Naive B cell (primary cell): ENCODE results near the gene PTPRJ. TPM values are rescaled to one million over a fixed set of nuclear protein-coding genes. Genes with fewer than 3 reads are reported as not detected.

Source experiments
- ATAC-seq, 2 donors: fragments of 150-1000 bp; cut with Tn5 transposase; 2 replicates each; pipeline ENCODE4 v1.10.0; 2021; ENCODE audit warnings: low read depth in 2 of 2, mild to moderate bottlenecking in 2 of 2, moderate library complexity in 2 of 2
- DNase-seq: peaks from one replicate; pipeline ENCODE4 v3.0.0; 2022
- H3K27ac Mint-ChIP-seq, 6 donors: one replicate each; pipeline ENCODE4 v1.8.0; 2020 to 2022; ENCODE audit warnings: mild to moderate bottlenecking in 6 of 6, mixed read lengths in 6 of 6, moderate library complexity in 5 of 6, inconsistent platforms in 2 of 6
- H3K27me3 Mint-ChIP-seq, 3 donors: one replicate each; pipeline ENCODE4 v1.8.0; 2021 to 2022; ENCODE audit warnings: mixed read lengths in 3 of 3, mild to moderate bottlenecking in 1 of 3
- H3K36me3 Mint-ChIP-seq, 2 donors: one replicate each; pipeline ENCODE4 v1.8.0; 2020 to 2022; ENCODE audit warnings: mixed read lengths in 2 of 2, inconsistent platforms in 1 of 2, mild to moderate bottlenecking in 1 of 2
- H3K4me1 Mint-ChIP-seq, 3 donors: one replicate each; pipeline ENCODE4 v1.8.0; 2020 to 2022; ENCODE audit warnings: mixed read lengths in 3 of 3, inconsistent platforms in 1 of 3, mild to moderate bottlenecking in 1 of 3, moderate library complexity in 1 of 3
- H3K4me3 Mint-ChIP-seq, 8 donors: one replicate each; pipeline ENCODE4 v1.8.0; 2020 to 2022; ENCODE audit warnings: mild to moderate bottlenecking in 8 of 8, mixed read lengths in 8 of 8, moderate library complexity in 8 of 8, inconsistent platforms in 2 of 8
- H3K9me3 Mint-ChIP-seq, 7 donors: one replicate each; pipeline ENCODE4 v1.8.0; 2020 to 2022; ENCODE audit warnings: mixed read lengths in 7 of 7, mild to moderate bottlenecking in 5 of 7, inconsistent platforms in 2 of 7, moderate library complexity in 1 of 7
- polyA plus RNA-seq, 6 donors: library from polyadenylated mRNA; unstranded; fragments of 300-500 nt; fragmentation: Illumina TruSeq; gene quantifications; one replicate each; pipeline ENCODE4 v1.2.3, GENCODE V29; 2021; ENCODE audit warnings: low read depth in 6 of 6

Gene PTPRJ
- polyA plus RNA-seq, 6 donors from 2014 or later: 4.3 to 15.1 (median 11.6) TPM

DNA sequence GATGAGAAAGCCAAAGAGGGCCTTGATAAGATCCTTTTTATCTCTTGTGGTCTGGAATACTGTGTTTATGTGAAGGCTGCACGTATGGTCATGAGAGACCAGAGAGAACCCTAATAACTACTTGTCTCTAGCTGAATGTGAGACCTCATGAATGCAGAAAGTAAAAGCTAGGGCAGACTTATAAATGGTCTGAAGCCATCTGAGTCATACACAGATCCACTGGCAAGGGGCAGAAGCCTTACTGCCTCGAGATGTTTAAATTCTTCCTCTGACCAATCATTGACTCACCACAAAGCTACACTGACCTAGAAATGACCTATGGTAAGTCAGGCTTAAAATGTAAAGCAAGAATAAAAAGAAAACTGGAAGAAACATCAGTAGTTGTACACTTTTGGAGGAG is 213.5 kb downstream of the PTPRJ start:
- Mint-ChIP-seq H3K27me3 (peaks cover 17 to 29% (median 19%) of the 10 kb centered on the region in 3 donors), H3K4me3 (no peak overlapping the region), H3K27ac (no peak overlapping the region), H3K4me1 (no peaks in the 10 kb centered on the region), H3K36me3 (peaks cover 0 to 35% of the 10 kb centered on the region in 2 donors), H3K9me3 (peaks cover 14 to 40% (median 28%) of the 10 kb centered on the region in 7 donors)
- ATAC-seq: no peak
- DNase-seq: no peak

DNA sequence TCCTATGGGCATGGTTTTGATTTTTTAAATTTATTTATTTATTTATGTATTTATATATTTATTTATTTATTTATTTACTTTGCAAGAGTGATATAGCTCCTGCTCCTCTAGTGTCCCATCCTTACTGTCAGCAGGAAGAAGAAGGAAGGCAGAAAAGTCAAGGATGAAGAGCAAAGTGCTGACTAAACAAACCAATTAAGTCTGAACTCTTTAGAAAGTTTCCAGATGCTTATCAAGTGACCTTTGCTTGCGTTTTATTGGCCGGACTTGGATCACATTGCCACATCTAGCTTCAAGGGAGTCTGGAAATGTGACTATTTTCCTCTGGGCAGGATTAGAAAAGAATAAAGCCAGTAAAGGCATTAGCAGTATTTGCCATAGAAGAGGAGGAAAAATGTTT is 227.5 kb downstream of the PTPRJ start:
- ATAC-seq: no peak
- H3K27ac Mint-ChIP-seq: peak overlapping the region in 1 of 6 donors; percentile 46
- H3K36me3 Mint-ChIP-seq: no peaks in the 10 kb centered on the region
- H3K4me3 Mint-ChIP-seq: no peak overlapping the region
- peaks cover 26 to 45% (median 32%) of the 10 kb centered on the region in 3 donors for H3K27me3 Mint-ChIP-seq
- no peak for DNase-seq
- H3K9me3 Mint-ChIP-seq: peaks cover 0 to 1% (median 0%) of the 10 kb centered on the region in 7 donors
- no peaks in the 10 kb centered on the region for H3K4me1 Mint-ChIP-seq

- no peak for ATAC-seq
- H3K27ac Mint-ChIP-seq: no peak overlapping the region
- no peaks in the 10 kb centered on the region for H3K36me3 Mint-ChIP-seq
- no peak for DNase-seq
- no peaks in the 10 kb centered on the region for H3K9me3 Mint-ChIP-seq
- no peaks in the 10 kb centered on the region for H3K4me1 Mint-ChIP-seq
- no peak overlapping the region for H3K4me3 Mint-ChIP-seq
- peaks cover 31 to 44% (median 41%) of the 10 kb centered on the region in 3 donors for H3K27me3 Mint-ChIP-seq
These were observed 229.7 kb downstream of the PTPRJ start for GRCh38 chr11:48210052-48210451.

DNA sequence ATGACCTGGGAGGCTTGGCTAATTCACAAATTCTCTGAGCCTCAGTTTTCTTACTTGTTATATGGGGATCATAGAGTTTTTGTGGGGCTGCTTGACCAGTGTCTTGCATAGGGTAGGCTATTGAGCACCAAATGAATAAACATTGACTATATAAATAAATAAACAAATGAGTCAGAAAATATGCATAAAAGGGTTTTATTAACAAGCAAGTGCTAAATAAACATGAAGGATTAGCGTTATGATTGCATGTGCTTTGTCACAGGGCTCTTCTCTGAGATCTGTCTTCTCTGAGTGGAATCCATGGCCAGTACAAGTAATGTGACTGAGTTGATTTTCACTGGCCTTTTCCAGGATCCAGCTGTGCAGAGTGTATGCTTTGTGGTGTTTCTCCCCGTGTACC is 236.2 kb downstream of the PTPRJ start, which contains the start of gene OR4B1:
Gene OR4B1 (plus strand): TSS at position 301 of the 400 bp plus-strand sequence. CDS start 0 bp downstream, at position 301.
- no peaks in the 10 kb centered on the region for H3K36me3 Mint-ChIP-seq
- no peaks in the 10 kb centered on the region for H3K9me3 Mint-ChIP-seq
- H3K27ac Mint-ChIP-seq: no peak within 1 kb of the TSS
- H3K4me1 Mint-ChIP-seq: no peaks in the 10 kb centered on the region
- no peak within 1 kb of the TSS for H3K4me3 Mint-ChIP-seq
- ATAC-seq (no peak), DNase-seq (no peak)
- peaks cover 17 to 31% (median 25%) of the 10 kb centered on the region in 3 donors for H3K27me3 Mint-ChIP-seq

Other genes starting within 250 kb of the PTPRJ start
- 10 to 100 TPM; 30.9 to 88.8 (median 61.2) TPM for gene FNBP4, start 213.2 kb upstream of the PTPRJ start, polyA plus RNA-seq
- 10 to 100 TPM; 25.7 to 57.4 (median 38.5) TPM for gene NUP160, start 132.2 kb upstream of the PTPRJ start, polyA plus RNA-seq
- gene OR4B1, start 236.3 kb downstream of the PTPRJ start, polyA plus RNA-seq: not detected